Measurements from ENCODE around the gene GPHB5. TPM values are rescaled to one million over a fixed set of nuclear protein-coding genes. Genes with fewer than 3 reads are reported as not detected.

Gene GPHB5
- total RNA-seq, 1 experiment from 2014 or later: not detected

DNA sequence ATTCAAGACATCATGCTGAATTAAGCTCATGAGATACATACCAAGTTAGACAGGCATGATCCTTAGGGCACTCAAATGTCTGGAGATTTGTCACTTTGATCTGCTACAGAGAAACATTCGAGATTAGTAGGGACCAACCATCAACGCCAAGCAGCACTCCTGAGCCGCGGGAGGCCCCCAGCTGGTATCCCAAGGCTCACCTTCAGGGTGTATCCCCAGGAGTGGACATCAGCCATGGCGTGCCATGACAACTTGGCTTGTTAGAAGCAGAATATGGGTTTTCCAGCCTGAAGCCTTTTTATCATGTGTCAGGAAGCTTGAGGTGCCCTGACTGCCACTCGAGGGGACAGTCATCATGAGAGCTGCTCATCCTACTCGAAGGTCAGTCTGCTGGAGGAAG is 39.1 kb upstream of the GPHB5 start:
- no peaks in the 10 kb centered on the region for H3K9me3 ChIP-seq (ENCODE audit: control insufficient read depth, insufficient read depth, low read depth, low read length)
- H3K36me3 ChIP-seq (ENCODE audit: control insufficient read depth, insufficient read depth, low read length): no peaks in the 10 kb centered on the region
- DNase-seq (ENCODE audit: low read depth, low spot score): no peak
- no peaks in the 10 kb centered on the region for H3K27me3 ChIP-seq (ENCODE audit: control insufficient read depth, insufficient read depth, low read length)
- H3K4me1 ChIP-seq (ENCODE audit: control insufficient read depth, insufficient read depth, low read length): no peaks in the 10 kb centered on the region
- in situ Hi-C loops (cut with HindIII; ENCODE audit: low pct_unique_long_range_greater_than_20kb, low sequenced_read_pairs) (no loop called here), intact Hi-C loops (cut with micrococcal nuclease; ENCODE audit: unreplicated experiment) (no loop called here)
- POLR2A ChIA-PET: no interaction called here
- no peak overlapping the region for H3K27ac ChIP-seq (ENCODE audit: low read length)
- CTCF ChIA-PET: no interaction called here
- no peak for ATAC-seq
- TF ChIP-seq, protein P1, sequence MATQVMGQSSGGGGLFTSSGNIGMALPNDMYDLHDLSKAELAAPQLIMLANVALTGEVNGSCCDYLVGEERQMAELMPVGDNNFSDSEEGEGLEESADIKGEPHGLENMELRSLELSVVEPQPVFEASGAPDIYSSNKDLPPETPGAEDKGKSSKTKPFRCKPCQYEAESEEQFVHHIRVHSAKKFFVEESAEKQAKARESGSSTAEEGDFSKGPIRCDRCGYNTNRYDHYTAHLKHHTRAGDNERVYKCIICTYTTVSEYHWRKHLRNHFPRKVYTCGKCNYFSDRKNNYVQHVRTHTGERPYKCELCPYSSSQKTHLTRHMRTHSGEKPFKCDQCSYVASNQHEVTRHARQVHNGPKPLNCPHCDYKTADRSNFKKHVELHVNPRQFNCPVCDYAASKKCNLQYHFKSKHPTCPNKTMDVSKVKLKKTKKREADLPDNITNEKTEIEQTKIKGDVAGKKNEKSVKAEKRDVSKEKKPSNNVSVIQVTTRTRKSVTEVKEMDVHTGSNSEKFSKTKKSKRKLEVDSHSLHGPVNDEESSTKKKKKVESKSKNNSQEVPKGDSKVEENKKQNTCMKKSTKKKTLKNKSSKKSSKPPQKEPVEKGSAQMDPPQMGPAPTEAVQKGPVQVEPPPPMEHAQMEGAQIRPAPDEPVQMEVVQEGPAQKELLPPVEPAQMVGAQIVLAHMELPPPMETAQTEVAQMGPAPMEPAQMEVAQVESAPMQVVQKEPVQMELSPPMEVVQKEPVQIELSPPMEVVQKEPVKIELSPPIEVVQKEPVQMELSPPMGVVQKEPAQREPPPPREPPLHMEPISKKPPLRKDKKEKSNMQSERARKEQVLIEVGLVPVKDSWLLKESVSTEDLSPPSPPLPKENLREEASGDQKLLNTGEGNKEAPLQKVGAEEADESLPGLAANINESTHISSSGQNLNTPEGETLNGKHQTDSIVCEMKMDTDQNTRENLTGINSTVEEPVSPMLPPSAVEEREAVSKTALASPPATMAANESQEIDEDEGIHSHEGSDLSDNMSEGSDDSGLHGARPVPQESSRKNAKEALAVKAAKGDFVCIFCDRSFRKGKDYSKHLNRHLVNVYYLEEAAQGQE (IDR thresholded peaks at IDR 0.05; ENCODE audit: insufficient read depth in 1 of 2, low read depth in 2 of 2, low read length in 1 of 2): no peak
- TF ChIP-seq, protein P2, sequence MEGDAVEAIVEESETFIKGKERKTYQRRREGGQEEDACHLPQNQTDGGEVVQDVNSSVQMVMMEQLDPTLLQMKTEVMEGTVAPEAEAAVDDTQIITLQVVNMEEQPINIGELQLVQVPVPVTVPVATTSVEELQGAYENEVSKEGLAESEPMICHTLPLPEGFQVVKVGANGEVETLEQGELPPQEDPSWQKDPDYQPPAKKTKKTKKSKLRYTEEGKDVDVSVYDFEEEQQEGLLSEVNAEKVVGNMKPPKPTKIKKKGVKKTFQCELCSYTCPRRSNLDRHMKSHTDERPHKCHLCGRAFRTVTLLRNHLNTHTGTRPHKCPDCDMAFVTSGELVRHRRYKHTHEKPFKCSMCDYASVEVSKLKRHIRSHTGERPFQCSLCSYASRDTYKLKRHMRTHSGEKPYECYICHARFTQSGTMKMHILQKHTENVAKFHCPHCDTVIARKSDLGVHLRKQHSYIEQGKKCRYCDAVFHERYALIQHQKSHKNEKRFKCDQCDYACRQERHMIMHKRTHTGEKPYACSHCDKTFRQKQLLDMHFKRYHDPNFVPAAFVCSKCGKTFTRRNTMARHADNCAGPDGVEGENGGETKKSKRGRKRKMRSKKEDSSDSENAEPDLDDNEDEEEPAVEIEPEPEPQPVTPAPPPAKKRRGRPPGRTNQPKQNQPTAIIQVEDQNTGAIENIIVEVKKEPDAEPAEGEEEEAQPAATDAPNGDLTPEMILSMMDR (IDR thresholded peaks at IDR 0.05): no peak
- TF ChIP-seq TCF7L2 (IDR thresholded peaks at IDR 0.05; ENCODE audit: low read depth, low read length) (no peak), POLR2AphosphoS5 (IDR thresholded peaks at IDR 0.05; ENCODE audit: low read depth, low read length) (no peak), SIN3A (IDR thresholded peaks at IDR 0.05; ENCODE audit: borderline replicate concordance, insufficient read depth, low read depth, low read length) (no peak)
- no peak overlapping the region for H3K4me3 ChIP-seq (ENCODE audit: low read depth in 2 of 2, low read length in 2 of 2)
- BruUV-seq (replicated peaks): no TSS peak

DNA sequence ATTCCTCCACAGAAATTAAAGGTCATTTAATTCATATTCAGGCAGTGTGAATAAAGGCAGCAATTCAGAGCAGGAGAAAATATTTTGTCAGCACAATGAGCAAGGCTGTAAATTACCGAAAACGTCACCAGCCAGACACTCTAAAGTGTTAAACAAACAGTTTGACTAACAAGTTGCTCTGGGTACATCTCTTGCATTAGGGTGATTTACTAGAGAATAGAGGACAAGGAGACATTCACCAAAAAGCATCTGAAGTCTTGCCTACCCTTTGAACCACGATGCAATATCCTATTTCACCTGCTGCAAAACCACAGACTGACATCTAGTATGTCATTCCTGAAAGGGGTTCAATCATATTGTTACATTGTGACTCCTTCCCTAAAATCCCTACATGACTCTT is 27.1 kb upstream of the GPHB5 start:
- H3K4me1 ChIP-seq (ENCODE audit: control insufficient read depth, insufficient read depth, low read length): no peaks in the 10 kb centered on the region
- H3K4me3 ChIP-seq (ENCODE audit: low read depth in 2 of 2, low read length in 2 of 2): no peak overlapping the region
- in situ Hi-C loops (cut with HindIII; ENCODE audit: low pct_unique_long_range_greater_than_20kb, low sequenced_read_pairs): no loop called here
- no peaks in the 10 kb centered on the region; the same call in 1 of the 2 replicates for H3K27me3 ChIP-seq (ENCODE audit: control insufficient read depth, insufficient read depth, low read length)
- H3K36me3 ChIP-seq (ENCODE audit: control insufficient read depth, insufficient read depth, low read length): no peaks in the 10 kb centered on the region
- ATAC-seq (no peak), DNase-seq (ENCODE audit: low read depth, low spot score) (no peak)
- H3K27ac ChIP-seq (ENCODE audit: low read length): no peak overlapping the region
- no peaks in the 10 kb centered on the region for H3K9me3 ChIP-seq (ENCODE audit: control insufficient read depth, insufficient read depth, low read depth, low read length)
- TF ChIP-seq SIN3A (IDR thresholded peaks at IDR 0.05; ENCODE audit: borderline replicate concordance, insufficient read depth, low read depth, low read length) (no peak), TCF7L2 (IDR thresholded peaks at IDR 0.05; ENCODE audit: low read depth, low read length) (no peak), POLR2AphosphoS5 (IDR thresholded peaks at IDR 0.05; ENCODE audit: low read depth, low read length) (no peak)
- TF ChIP-seq, protein P1 (IDR thresholded peaks at IDR 0.05; ENCODE audit: insufficient read depth in 1 of 2, low read depth in 2 of 2, low read length in 1 of 2): no peak
- TF ChIP-seq, protein P2 (IDR thresholded peaks at IDR 0.05): no peak
- intact Hi-C loops (cut with micrococcal nuclease; ENCODE audit: unreplicated experiment): no loop called here
- POLR2A ChIA-PET: no interaction called here
- CTCF ChIA-PET: no interaction called here
- BruUV-seq (replicated peaks): no TSS peak

All from Panc1 (cell line).